Measurements from ENCODE around the gene RYR2.

RYR2 gene

DNA sequence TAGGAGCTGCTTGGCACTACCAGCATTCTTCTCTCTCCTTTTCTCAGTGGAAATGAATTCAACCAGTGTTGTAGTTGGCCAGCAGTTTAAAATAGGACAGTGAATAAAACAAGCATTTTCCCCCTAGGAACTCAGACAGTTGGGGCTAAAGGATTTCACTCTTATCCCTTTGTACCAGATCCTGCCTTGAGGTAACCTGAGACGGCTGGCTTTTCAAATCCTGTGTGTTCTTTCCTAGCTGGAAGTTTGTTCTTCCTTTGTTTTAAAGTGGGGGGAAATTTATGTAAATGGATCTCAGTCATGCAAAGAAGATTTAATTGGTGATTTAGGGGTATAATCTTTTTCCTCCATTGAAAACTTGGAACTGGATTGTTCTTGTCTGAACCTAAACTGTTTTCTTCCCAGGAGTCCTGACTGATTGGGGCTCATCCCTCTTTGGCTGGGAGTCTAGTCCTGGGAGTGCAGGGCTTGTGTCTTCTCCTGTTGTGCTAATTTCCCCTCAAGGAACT is 825.5 kb downstream of the RYR2 start:
- no peak overlapping the region for H3K4me3 ChIP-seq (replicated peaks in 1 of 2; ENCODE audit: low read depth in 2 of 2, low read length in 2 of 2)
- no peak for TF ChIP-seq CTCF (IDR thresholded peaks at IDR 0.05; ENCODE audit: low read depth, low read length)
- no peak for DNase-seq (ENCODE audit: low read depth in 2 of 2)

DNA sequence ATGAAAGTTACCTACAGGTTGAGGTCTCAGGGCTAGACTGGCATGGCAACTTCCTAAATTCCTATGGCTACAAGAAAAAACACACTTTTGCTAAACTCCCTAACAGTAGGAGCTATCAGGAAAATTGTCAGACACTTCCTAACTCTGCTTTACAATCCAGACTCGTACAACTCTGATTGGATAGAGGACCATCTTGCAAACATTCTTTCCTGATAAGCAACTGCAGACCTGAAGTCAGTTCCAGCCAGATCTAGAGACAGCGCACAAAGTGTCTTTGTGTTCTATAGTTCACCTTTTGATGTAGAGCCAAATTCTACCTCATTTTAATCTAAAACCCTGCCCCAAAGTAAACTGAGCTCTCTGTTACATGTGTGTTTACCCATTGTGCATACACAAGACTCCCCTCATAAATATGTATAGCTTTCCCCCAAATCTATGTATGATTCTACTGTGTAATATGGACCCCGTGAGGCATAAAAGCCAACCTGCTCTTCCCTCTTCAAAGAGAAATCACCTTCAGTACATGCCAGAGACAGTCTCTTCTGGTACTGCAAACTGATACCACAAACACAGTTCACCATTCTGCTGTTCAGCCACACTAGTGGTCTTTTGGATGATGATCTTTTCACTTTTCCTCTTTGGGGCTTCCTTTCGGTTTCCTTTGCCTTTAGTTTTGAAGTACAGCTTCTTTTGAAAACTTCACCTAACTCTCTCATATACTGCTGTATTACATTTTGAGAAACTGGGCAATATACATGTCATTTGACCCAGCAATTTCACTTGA is 827.0 kb downstream of the RYR2 start:
- H3K4me3 ChIP-seq (replicated peaks in 1 of 2; ENCODE audit: low read depth in 2 of 2, low read length in 2 of 2) = no peak overlapping the region
- no peak for DNase-seq (ENCODE audit: low read depth in 2 of 2)
- TF ChIP-seq CTCF (IDR thresholded peaks at IDR 0.05; ENCODE audit: low read depth, low read length) = no peak

DNA sequence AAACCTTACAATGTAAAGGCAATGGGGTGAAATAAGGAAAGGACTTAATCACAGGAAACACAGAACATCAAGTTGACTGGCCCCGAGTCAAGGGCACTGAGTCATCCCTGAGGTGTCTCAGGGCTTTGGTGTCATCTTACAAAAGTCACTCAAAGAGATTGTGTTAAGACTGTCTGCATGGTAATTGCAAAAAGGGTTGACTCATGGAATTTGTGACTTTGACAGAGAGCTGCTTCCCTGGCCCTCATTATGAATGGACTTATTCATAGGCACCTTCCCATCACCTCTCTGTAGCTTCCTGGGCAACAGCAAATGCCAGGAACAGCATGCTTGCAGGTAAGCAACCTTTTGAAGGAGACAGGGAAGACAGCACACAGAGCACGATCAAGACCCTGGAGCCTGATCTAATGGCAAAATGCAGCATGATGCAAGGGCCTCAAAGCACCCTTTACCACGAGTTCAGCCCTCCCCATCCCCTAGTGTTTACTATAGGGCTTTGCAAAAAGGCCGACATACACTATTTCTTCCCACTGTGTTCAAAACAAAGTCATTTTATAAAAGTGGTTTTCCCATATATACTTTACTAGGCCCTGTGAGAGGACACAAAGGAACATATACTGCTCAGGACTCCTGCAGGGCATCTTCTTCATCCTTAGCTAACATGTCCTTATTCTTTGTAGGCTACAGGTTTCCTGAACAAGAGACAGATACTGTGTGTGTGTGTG is 831.7 kb downstream of the RYR2 start:
- H3K4me3 ChIP-seq (replicated peaks in 1 of 2; ENCODE audit: low read depth in 2 of 2, low read length in 2 of 2) = no peak overlapping the region
- DNase-seq (ENCODE audit: low read depth in 2 of 2) = peak; percentile 16 to 23
- no peak for TF ChIP-seq CTCF (IDR thresholded peaks at IDR 0.05; ENCODE audit: low read depth, low read length)

- no peak for DNase-seq (ENCODE audit: low read depth in 2 of 2)
- no peak for TF ChIP-seq CTCF (IDR thresholded peaks at IDR 0.05; ENCODE audit: low read depth, low read length)
- H3K4me3 ChIP-seq (replicated peaks in 1 of 2; ENCODE audit: low read depth in 2 of 2, low read length in 2 of 2) = no peak overlapping the region
These were observed 833.3 kb downstream of the RYR2 start for GRCh38 chr1:237875291-237875690.

GRCh38 chr1:237877631-237878030 is 835.6 kb downstream of the RYR2 start:
- no peak overlapping the region for H3K4me3 ChIP-seq (replicated peaks in 1 of 2; ENCODE audit: low read depth in 2 of 2, low read length in 2 of 2)
- TF ChIP-seq CTCF (IDR thresholded peaks at IDR 0.05; ENCODE audit: low read depth, low read length) = no peak
- DNase-seq (ENCODE audit: low read depth in 2 of 2) = no peak

GRCh38 chr1:237878406-237878805 is 836.4 kb downstream of the RYR2 start:
- no peak overlapping the region for H3K4me3 ChIP-seq (replicated peaks in 1 of 2; ENCODE audit: low read depth in 2 of 2, low read length in 2 of 2)
- no peak for DNase-seq (ENCODE audit: low read depth in 2 of 2)
- TF ChIP-seq CTCF (IDR thresholded peaks at IDR 0.05; ENCODE audit: low read depth, low read length) = no peak

Data from cardiac fibroblast (primary cell).